Heart right ventricle (tissue), 16 donors: ENCODE measurements around the gene TMEM154. TPM values are rescaled to one million over a fixed set of nuclear protein-coding genes. Genes with fewer than 3 reads are reported as not detected.

ENCODE experiments used
- ATAC-seq, 8 donors: fragments of 200-7000 bp; cut with Tn5 transposase; one replicate each; pipeline ENCODE4 v1.9.1; 2020; ENCODE audit warnings: mild to moderate bottlenecking in 8 of 8, moderate library complexity in 8 of 8, moderate number of reproducible peaks in 1 of 8
- DNase-seq, 2 donors: peaks; one replicate each; pipeline ENCODE4 v3.0.0-alpha.2; 2020
- H3K27ac ChIP-seq, 10 donors: fragments of 200-600 bp; sonication (generic) in 2 of 10; one replicate each; pipeline versions ENCODE4 v1.5.0 to v1.8.0; 2020 to 2022; ENCODE audit warnings: mild to moderate bottlenecking in 3 of 10
- H3K27me3 ChIP-seq, 7 donors: fragments of 200-600 bp; one replicate each; pipeline ENCODE4 v1.8.0; 2021 to 2022; ENCODE audit warnings: mild to moderate bottlenecking in 2 of 7
- H3K36me3 ChIP-seq, 9 donors: fragments of 200-600 bp; sonication (generic) in 1 of 9; one replicate each; pipeline versions ENCODE4 v1.5.0 to v1.8.0; 2020 to 2022; ENCODE audit warnings: mild to moderate bottlenecking in 2 of 9
- H3K4me1 ChIP-seq, 9 donors: fragments of 200-600 bp; sonication (generic) in 1 of 9; one replicate each; pipeline versions ENCODE4 v1.5.0 to v1.8.0; 2020 to 2022; ENCODE audit warnings: mild to moderate bottlenecking in 4 of 9
- H3K4me3 ChIP-seq, 10 donors: fragments of 200-600 bp; sonication (generic) in 2 of 10; one replicate each; pipeline versions ENCODE4 v1.5.0 to v1.8.0; 2020 to 2022; ENCODE audit warnings: mild to moderate bottlenecking in 7 of 10, moderate library complexity in 2 of 10
- H3K9me3 ChIP-seq, 11 donors: fragments of 200-600 bp in 10 of 11; sonication (generic) in 2 of 11; one replicate each; pipeline versions ENCODE4 v1.5.0 to v1.8.0; 2013 to 2022; ENCODE audit warnings: mild to moderate bottlenecking in 2 of 11, control low read depth in 1 of 11, moderate library complexity in 1 of 11
- WGBS, 2 donors: extraction: QIAGEN DNeasy Blood & Tissue Kit; methylation state at CpG; one replicate each; pipeline ENCODE4 v1.1.7; 2013; ENCODE audit warnings: inconsistent platforms in 1 of 2; 5-methylcytosine and 5-hydroxymethylcytosine counted together
- intact Hi-C, 10 donors: fragments of 100-400 bp; cut with DNase I; formaldehyde crosslinking; loops; one replicate each; pipeline versions ENCODE4 v1.11.1 to v1.14.2; 2022
- polyA plus RNA-seq, 2 donors: library from polyadenylated mRNA; stranded (reverse); fragments of 200-250 nt; gene quantifications; one replicate each; pipeline ENCODE4 v1.2.3, GENCODE V29; 2013
- total RNA-seq, 10 donors: library from RNA; stranded (reverse); fragmentation: NEBNext Ultra II Directional in 3 of 10; extraction: Animal tissue kit (Norgen Biotek cat#: 25700) in 3 of 10; gene quantifications; one replicate each; pipeline versions ENCODE4 v1.2.1 to v1.2.4, GENCODE V29; 2021 to 2023
- TF ChIP-seq, protein P1 (sequence below), 9 donors: fragments of 200-600 bp; sonication (generic) in 2 of 9; IDR thresholded peaks; one replicate each; pipeline versions ENCODE4 v1.5.0 to v1.8.0; 2021 to 2022; ENCODE audit warnings: antibody characterized with exemption in 9 of 9, mild to moderate bottlenecking in 5 of 9, moderate library complexity in 1 of 9
- donor health status: Arrhythmogenic right ventricular cardiomyopathy.
- donor health status: ischemic (EF 13 %, LVEDD 7.1; RV severe dilation, severe dysfunction).
- donor health status: healthy with polysubstance abuse.
- donor health status: DM: no; HTN: yes; CAD: no.
- donor health status: DM: no; HTN: no; CAD: no.
- donor health status: ischemic (EF 25% LVEDD 6.9; RV normal size, moderate dysfunction).
- donor health status: ischemic (EF 25% LVEDD 5.7; RV mildly dilated, moderate dysfunction).
- donor health status: healthy.
- donor health status: DM: yes; HTN: yes; CAD: no.
- donor health status: Ischemic cardiomyopathy.
- donor health status: ischemic (EF 35%, LVEDD 5.7; RV mildly dilated, moderate dysfunction).
- donor health status: nonischemic (EF 11% LVEDD 7.7; RV severe dilation, severe dysfunction).
- donor health status: DM: yes; HTN: yes; CAD: no.
- donor health status: PGD.
- donor health status: ischemic (EF 29% LVEDD 5.4; RV normal size, mild dysfunction).
- donor health status: nonischemic (EF 23%, LVEDD 6.1; RV moderate dilation, normal function).

TMEM154 gene
- total and polyA plus RNA-seq, 12 donors, result 0.25 to 5.4 (median 1.8) TPM

DNA sequence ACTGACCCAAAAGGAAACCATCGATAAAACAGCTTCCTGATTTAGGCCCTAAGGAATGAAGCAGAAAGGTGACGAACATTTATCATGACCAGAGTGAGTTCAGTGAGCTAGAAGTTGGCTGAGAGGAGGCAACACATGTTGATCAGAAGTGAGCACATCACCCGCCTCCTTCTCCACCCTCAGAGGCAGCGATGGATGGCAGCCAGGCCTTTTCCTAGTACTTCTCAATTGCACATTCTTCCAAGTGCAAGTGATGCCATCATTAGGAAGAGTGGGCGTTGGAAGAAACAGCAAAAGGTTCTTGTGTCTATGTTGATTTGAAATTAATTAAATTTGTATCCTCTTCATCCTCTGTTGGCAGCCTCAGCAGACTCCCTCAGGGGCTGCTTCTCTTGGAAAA is 51.7 kb downstream of the TMEM154 start:
- no peaks in the 10 kb centered on the region for H3K4me1 ChIP-seq
- no peaks in the 10 kb centered on the region for H3K27me3 ChIP-seq
- H3K27ac ChIP-seq, result no peak overlapping the region
- whole genome bisulfite sequencing, 2 donors, result 76 to 80% methylated on average over 5 of the region's 5 CpGs
- peaks cover 0 to 29% (median 0%) of the 10 kb centered on the region in 9 donors for H3K36me3 ChIP-seq
- TF ChIP-seq, protein P1, sequence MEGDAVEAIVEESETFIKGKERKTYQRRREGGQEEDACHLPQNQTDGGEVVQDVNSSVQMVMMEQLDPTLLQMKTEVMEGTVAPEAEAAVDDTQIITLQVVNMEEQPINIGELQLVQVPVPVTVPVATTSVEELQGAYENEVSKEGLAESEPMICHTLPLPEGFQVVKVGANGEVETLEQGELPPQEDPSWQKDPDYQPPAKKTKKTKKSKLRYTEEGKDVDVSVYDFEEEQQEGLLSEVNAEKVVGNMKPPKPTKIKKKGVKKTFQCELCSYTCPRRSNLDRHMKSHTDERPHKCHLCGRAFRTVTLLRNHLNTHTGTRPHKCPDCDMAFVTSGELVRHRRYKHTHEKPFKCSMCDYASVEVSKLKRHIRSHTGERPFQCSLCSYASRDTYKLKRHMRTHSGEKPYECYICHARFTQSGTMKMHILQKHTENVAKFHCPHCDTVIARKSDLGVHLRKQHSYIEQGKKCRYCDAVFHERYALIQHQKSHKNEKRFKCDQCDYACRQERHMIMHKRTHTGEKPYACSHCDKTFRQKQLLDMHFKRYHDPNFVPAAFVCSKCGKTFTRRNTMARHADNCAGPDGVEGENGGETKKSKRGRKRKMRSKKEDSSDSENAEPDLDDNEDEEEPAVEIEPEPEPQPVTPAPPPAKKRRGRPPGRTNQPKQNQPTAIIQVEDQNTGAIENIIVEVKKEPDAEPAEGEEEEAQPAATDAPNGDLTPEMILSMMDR (IDR thresholded peaks at IDR 0.05), result no peak
- ATAC-seq (peak in 2 of 8 donors; percentile 48 to 78), DNase-seq (peak in 1 of 2 donors; percentile 45)
- intact Hi-C loops, result no loop called here
- H3K4me3 ChIP-seq, result no peak overlapping the region
- no peaks in the 10 kb centered on the region for H3K9me3 ChIP-seq

DNA sequence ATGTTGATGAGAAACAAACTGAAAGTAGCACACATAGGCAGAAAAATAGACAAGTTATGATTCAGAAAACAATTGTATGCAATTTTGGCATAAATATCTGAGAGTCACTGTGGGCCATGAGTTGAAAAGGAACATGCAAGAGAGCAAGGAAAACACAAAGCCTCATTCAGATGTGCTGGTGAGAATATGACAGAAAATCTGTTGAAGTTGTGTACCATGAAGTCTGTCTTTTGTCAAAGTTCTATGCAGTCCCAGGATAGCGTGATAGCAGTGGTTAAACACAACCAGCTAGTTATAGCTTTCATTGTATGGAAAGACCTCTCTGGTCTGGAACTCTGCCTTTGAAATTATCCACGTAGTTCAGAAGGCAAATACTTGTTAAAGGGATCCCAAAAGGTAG is 53.0 kb downstream of the TMEM154 start:
- Histone ChIP-seq H3K36me3 (peaks cover 0 to 25% (median 0%) of the 10 kb centered on the region in 9 donors), H3K27ac (no peak overlapping the region), H3K4me3 (no peak overlapping the region), H3K27me3 (no peaks in the 10 kb centered on the region), H3K9me3 (no peaks in the 10 kb centered on the region), H3K4me1 (no peaks in the 10 kb centered on the region)
- ATAC-seq (no peak), DNase-seq (no peak)
- TF ChIP-seq, protein P1 (IDR thresholded peaks at IDR 0.05), result no peak
- intact Hi-C loops, result no loop called here
- WGBS, 2 donors, result 85 to 88% methylated on average over 2 of the region's 2 CpGs

DNA sequence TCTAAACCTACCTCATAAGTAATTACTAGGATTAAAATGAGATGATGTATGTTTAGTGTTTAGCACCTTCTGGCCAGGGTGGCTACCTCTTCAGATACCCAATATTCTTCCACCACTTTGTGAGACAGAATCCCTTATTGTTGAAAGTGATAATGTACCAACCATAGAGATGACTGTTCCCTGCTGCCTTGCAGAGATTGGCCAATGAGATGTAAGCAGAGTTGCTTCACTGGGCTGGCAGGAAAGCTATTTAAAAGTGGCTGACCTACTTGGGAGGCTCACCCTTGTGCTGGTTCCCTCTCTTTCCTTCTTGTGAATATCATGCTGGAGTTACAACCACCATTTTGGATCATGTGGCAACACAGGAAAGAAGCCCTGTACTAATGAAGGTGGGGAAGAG is 58.9 kb downstream of the TMEM154 start:
- peaks cover 0 to 9% (median 0%) of the 10 kb centered on the region in 7 donors for H3K27me3 ChIP-seq
- H3K4me1 ChIP-seq, result no peaks in the 10 kb centered on the region
- no peaks in the 10 kb centered on the region for H3K36me3 ChIP-seq
- ATAC-seq, result no peak
- no peak for DNase-seq
- no peaks in the 10 kb centered on the region for H3K9me3 ChIP-seq
- TF ChIP-seq, protein P1 (IDR thresholded peaks at IDR 0.05), result no peak
- intact Hi-C loops, result no loop called here
- no peak overlapping the region for H3K27ac ChIP-seq
- H3K4me3 ChIP-seq, result no peak overlapping the region

DNA sequence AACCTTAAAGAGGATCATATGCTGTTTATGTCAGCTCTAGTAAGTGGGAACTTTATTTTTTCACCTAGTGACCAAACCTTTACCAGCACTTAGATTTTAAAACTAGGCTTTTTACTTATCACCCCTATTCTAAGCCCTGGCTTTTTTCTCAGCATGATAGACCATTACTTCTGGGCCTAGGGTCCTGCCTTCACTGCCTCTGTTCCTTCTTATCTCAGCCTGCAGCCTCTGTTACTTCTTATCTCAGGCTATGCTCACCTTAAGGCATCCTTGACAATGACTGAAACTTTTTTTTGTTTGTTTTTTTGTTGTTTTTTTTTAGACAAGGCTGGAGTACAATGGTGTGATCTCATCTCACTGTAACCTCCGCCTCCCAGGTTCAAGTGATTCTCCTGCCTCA is 59.6 kb downstream of the TMEM154 start:
- no peaks in the 10 kb centered on the region for H3K9me3 ChIP-seq
- DNase-seq (no peak), ATAC-seq (no peak)
- WGBS, 2 donors, result 83 to 93% methylated on average over 1 of the region's 1 CpG
- H3K27me3 ChIP-seq, result peaks cover 0 to 13% (median 0%) of the 10 kb centered on the region in 7 donors
- intact Hi-C loops, result no loop called here
- no peaks in the 10 kb centered on the region for H3K4me1 ChIP-seq
- no peak overlapping the region for H3K4me3 ChIP-seq
- H3K36me3 ChIP-seq, result no peaks in the 10 kb centered on the region
- TF ChIP-seq, protein P1 (IDR thresholded peaks at IDR 0.05), result no peak
- no peak overlapping the region for H3K27ac ChIP-seq
